HL-60 (cell line): ENCODE measurements around the gene TMEM63C.

ENCODE experiments used
- DNase-seq, 2 experiments: peaks; one replicate each; pipeline ENCODE4 v3.0.0-alpha.2; 2010 to 2020; ENCODE audit warnings: low read depth in 1 of 2, low spot score in 1 of 2
- H3K27ac ChIP-seq: fragments of 250-450 bp; sonication (Bioruptor Pico); replicated peaks from 2 replicates; pipeline ENCODE4 v1.5.1; 2020; ENCODE audit warnings: mild to moderate bottlenecking, moderate library complexity
- H3K27me3 ChIP-seq: fragments of 250-450 bp; sonication (Bioruptor Pico); 2 replicates; pipeline ENCODE4 v1.5.1; 2021; ENCODE audit warnings: mild to moderate bottlenecking, moderate library complexity; ENCODE audit not compliant: insufficient read depth, poor library complexity, severe bottlenecking
- H3K4me3 ChIP-seq: replicated peaks from 2 replicates; pipeline ENCODE4 v1.5.1; 2011; ENCODE audit warnings: mild to moderate bottlenecking, control low read depth, low read length; ENCODE audit not compliant: insufficient read depth
- CTCF ChIP-seq: IDR thresholded peaks from one replicate; pipeline ENCODE4 v1.5.1; 2011; ENCODE audit warnings: low read length, control low read depth, inconsistent platforms; ENCODE audit not compliant: insufficient read depth
- GABPA ChIP-seq: IDR thresholded peaks from 2 replicates; pipeline ENCODE4 v1.6.1; 2012; ENCODE audit warnings: low read depth
- POLR2AphosphoS5 ChIP-seq: IDR thresholded peaks from 2 replicates; pipeline ENCODE4 v1.6.1; 2012; ENCODE audit warnings: low read depth
- REST ChIP-seq: IDR thresholded peaks from 2 replicates; pipeline ENCODE4 v1.6.1; 2012; ENCODE audit warnings: low read depth; ENCODE audit not compliant: insufficient replicate concordance
- SPI1 ChIP-seq: IDR thresholded peaks from 2 replicates; pipeline ENCODE4 v1.6.1; 2012; ENCODE audit warnings: low read depth, mild to moderate bottlenecking, borderline replicate concordance

TMEM63C gene

GRCh38 chr14:77225892-77226557 lies 44.4 kb downstream of the TMEM63C start:
- no peak for DNase-seq

GRCh38 chr14:77228056-77228455 lies 46.5 kb downstream of the TMEM63C start:
- TF ChIP-seq REST (no peak), CTCF (no peak), POLR2AphosphoS5 (no peak), GABPA (no peak), SPI1 (no peak)
- Histone ChIP-seq H3K4me3 (no peak overlapping the region), H3K27ac (no peak overlapping the region), H3K27me3 (no peaks in the 10 kb centered on the region)
- no peak for DNase-seq

More at GRCh38 chr14:77225892-77226557, 44.4 kb downstream of the TMEM63C start:
- no peak overlapping the region for H3K4me3 ChIP-seq
- no peak overlapping the region for H3K27ac ChIP-seq
- no peak for TF ChIP-seq POLR2AphosphoS5
- no peak for TF ChIP-seq REST
- no peak for TF ChIP-seq GABPA
- no peak for TF ChIP-seq SPI1
- no peak for TF ChIP-seq CTCF
- H3K27me3 ChIP-seq = no peaks in the 10 kb centered on the region

GRCh38 chr14:77230914-77231313 lies 49.3 kb downstream of the TMEM63C start:
- H3K4me3 ChIP-seq = no peak overlapping the region
- H3K27ac ChIP-seq = no peak overlapping the region
- TF ChIP-seq GABPA (no peak), REST (no peak), SPI1 (no peak), POLR2AphosphoS5 (no peak), CTCF (no peak)
- no peaks in the 10 kb centered on the region for H3K27me3 ChIP-seq
- DNase-seq = no peak
